GM21447 (cell line): ENCODE results near the gene FER.
A peak's percentile ranks its signal among the peaks of the same experiment; 100 is the strongest.

Source experiments
- ATAC-seq: cut with Tn5 transposase; IDR thresholded peaks from one replicate; pipeline ENCODE4 v1.9.1; 2021; ENCODE audit not compliant: unreplicated experiment

FER gene

GRCh38 chr5:109100971-109101370, 353.3 kb downstream of the FER start:
- ATAC-seq = no peak

- no peak for ATAC-seq
These were observed 354.5 kb downstream of the FER start for GRCh38 chr5:109102096-109102690.

GRCh38 chr5:109105631-109106267, 358.1 kb downstream of the FER start:
- ATAC-seq = no peak

GRCh38 chr5:109111680-109112079, 364.0 kb downstream of the FER start:
- no peak for ATAC-seq

- ATAC-seq = no peak
These were observed 365.9 kb downstream of the FER start for GRCh38 chr5:109113608-109114007.

GRCh38 chr5:109121225-109121624, 373.5 kb downstream of the FER start:
- ATAC-seq = no peak

- no peak for ATAC-seq
These were observed 378.2 kb downstream of the FER start for GRCh38 chr5:109125755-109126429.

- ATAC-seq = no peak
These were observed 378.8 kb downstream of the FER start for GRCh38 chr5:109126481-109126880.

- ATAC-seq = no peak
These were observed 389.2 kb downstream of the FER start for GRCh38 chr5:109136906-109137305.

GRCh38 chr5:109141222-109142200, 393.8 kb downstream of the FER start:
- ATAC-seq = no peak

- no peak for ATAC-seq
These were observed 395.3 kb downstream of the FER start for GRCh38 chr5:109143031-109143430.

- no peak for ATAC-seq
These were observed 397.4 kb downstream of the FER start for GRCh38 chr5:109145139-109145538.

- ATAC-seq = no peak
These were observed 398.9 kb downstream of the FER start for GRCh38 chr5:109146591-109146990.

GRCh38 chr5:109152565-109152964, 404.9 kb downstream of the FER start:
- ATAC-seq = no peak

- peak; percentile 58 for ATAC-seq
These were observed 407.9 kb downstream of the FER start for GRCh38 chr5:109155625-109156024.

GRCh38 chr5:109156885-109157284, 409.2 kb downstream of the FER start:
- ATAC-seq = no peak

GRCh38 chr5:109160468-109160867, 412.8 kb downstream of the FER start:
- ATAC-seq = no peak

- ATAC-seq = peak; percentile 64
These were observed 414.4 kb downstream of the FER start for GRCh38 chr5:109161914-109162683.

GRCh38 chr5:109163336-109163735, 415.6 kb downstream of the FER start:
- ATAC-seq = no peak

GRCh38 chr5:109164001-109164400, 416.3 kb downstream of the FER start:
- ATAC-seq = no peak
